ENCODE measurements around the gene MPPE1. TPM values are rescaled to one million over a fixed set of nuclear protein-coding genes. Genes with fewer than 3 reads are reported as not detected.

MPPE1 gene
- total and polyA plus RNA-seq, 9 of the 15 experiments (the other 6 are each of a cell fraction or from before 2014, with no cell fraction given), result 10.7 to 19.5 (median 13.3) TPM

DNA sequence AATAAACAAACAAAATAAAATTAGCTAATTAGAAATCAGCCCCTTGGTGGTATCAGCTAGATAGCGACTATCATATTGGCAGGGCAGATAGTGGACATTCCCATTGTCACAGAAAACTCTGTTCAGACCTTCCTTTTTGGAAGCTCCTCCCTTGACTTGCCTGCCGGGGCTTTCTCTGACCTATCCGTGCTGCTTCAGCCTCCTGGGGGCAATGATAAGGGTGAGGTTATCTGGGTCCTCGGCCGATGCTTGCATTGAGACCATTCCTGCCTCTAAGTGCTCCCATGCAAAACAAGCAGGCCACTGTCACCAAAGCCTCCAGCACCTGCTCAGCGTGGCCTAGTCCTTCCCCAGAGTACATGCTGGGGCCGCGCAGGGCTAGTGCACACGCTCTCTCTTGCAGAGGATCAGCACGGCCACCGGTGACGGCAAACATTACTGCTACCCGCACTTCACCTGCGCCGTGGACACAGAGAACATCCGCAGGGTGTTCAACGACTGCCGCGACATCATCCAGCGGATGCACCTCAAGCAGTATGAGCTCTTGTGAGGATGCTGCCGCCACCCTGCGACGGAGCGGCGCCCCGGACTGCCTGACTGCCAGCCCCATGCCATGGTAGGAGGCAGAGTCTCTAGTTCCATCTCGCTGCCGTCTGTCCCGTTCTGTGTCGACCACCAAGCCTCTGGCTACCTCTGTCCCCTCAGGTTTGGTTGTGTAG is 27.4 kb downstream of the MPPE1 start (continued):
- TF ChIP-seq CBFA2T2 (conservative IDR thresholded peaks at IDR 0.05), result peak; percentile 54
- TF ChIP-seq GATA2 (CRISPR knock-in tag; IDR thresholded peaks at IDR 0.05), result peak; percentile 35; the same call in 1 of the 2 replicates
- TF ChIP-seq STAG1 (CRISPR knock-in tag; IDR thresholded peaks at IDR 0.05; ENCODE audit: borderline replicate concordance), result no peak
- peak; percentile 67 for TF ChIP-seq TEAD4 (IDR thresholded peaks at IDR 0.05; ENCODE audit: low read length)
- no peak for TF ChIP-seq TEAD4 (CRISPR knock-in tag; IDR thresholded peaks at IDR 0.05; ENCODE audit: borderline replicate concordance)
- peak; percentile 58; the same call in 1 of the 2 replicates for TF ChIP-seq SMARCA4 (IDR thresholded peaks at IDR 0.05)
- TF ChIP-seq NFIC (IDR thresholded peaks at IDR 0.05), result 0 out of 2 replicates have a peak, but pooled peaks have one; percentile 12
- peak; percentile 75 for TF ChIP-seq TCF3 (CRISPR knock-in tag; IDR thresholded peaks at IDR 0.05)
- peak; percentile 42 for TF ChIP-seq CCNT2 (IDR thresholded peaks at IDR 0.05; ENCODE audit: borderline replicate concordance, extremely low read depth, insufficient read length, low read depth, low read length)
- TF ChIP-seq MLLT1 (IDR thresholded peaks at IDR 0.05), result peak in 1 of 2 experiments; percentile 64; a peak in 2 of 4 replicates
- TF ChIP-seq RBM15 (IDR thresholded peaks at IDR 0.05; ENCODE audit: insufficient read depth, low read length), result no peak
- 0 out of 2 replicates have a peak, but pooled peaks have one; percentile 28 for TF ChIP-seq HDAC2 (IDR thresholded peaks at IDR 0.05)
- TF ChIP-seq, protein P1, sequence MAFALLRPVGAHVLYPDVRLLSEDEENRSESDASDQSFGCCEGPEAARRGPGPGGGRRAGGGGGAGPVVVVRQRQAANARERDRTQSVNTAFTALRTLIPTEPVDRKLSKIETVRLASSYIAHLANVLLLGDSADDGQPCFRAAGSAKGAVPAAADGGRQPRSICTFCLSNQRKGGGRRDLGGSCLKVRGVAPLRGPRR (CRISPR knock-in tag; IDR thresholded peaks at IDR 0.05), result no peak
- peak; percentile 32 to 57; a peak in 2 of 4 replicates for TF ChIP-seq NRF1 (conservative IDR thresholded peaks at IDR 0.05 in 1 of 2, IDR thresholded peaks at IDR 0.05 in 1 of 2)
- peak; percentile 37; the same call in 1 of the 2 replicates for TF ChIP-seq EP300 (IDR thresholded peaks at IDR 0.05; ENCODE audit: low read length)
- TF ChIP-seq MITF (IDR thresholded peaks at IDR 0.05), result no peak
- TF ChIP-seq SOX6 (IDR thresholded peaks at IDR 0.05), result peak; percentile 86
- TF ChIP-seq MTA2 (IDR thresholded peaks at IDR 0.05; ENCODE audit: low read depth), result peak; percentile 67
